Transverse colon (tissue), 4 donors: ENCODE measurements around the gene NPLOC4. TPM values are rescaled to one million over a fixed set of nuclear protein-coding genes. Genes with fewer than 3 reads are reported as not detected.

Experiments used
- DNase-seq: peaks from one replicate; pipeline ENCODE4 v3.0.0-alpha.2; 2019
- H3K27ac ChIP-seq, 4 donors: fragments of 200-600 bp; sonication (generic); 2 replicates each; pipeline ENCODE4 v1.5.1; 2016 to 2018; ENCODE audit warnings: inconsistent platforms in 4 of 4
- H3K27me3 ChIP-seq: fragments of 200-600 bp; sonication (generic); 2 replicates; pipeline ENCODE4 v1.5.1; 2017; ENCODE audit warnings: inconsistent platforms
- H3K36me3 ChIP-seq, 4 donors: fragments of 200-600 bp; sonication (generic); 2 replicates each; pipeline ENCODE4 v1.5.1; 2017 to 2019; ENCODE audit warnings: inconsistent platforms in 4 of 4
- H3K4me1 ChIP-seq, 4 donors: fragments of 200-600 bp; sonication (generic); 2 replicates each; pipeline ENCODE4 v1.5.1; 2017 to 2020; ENCODE audit warnings: inconsistent platforms in 4 of 4
- H3K4me3 ChIP-seq, 4 donors: fragments of 200-600 bp; sonication (generic); 1 replicate in 1 of 4; 2 replicates in 3 of 4; pipeline versions ENCODE4 v1.5.1 to v1.6.1; 2017 to 2019; ENCODE audit warnings: inconsistent platforms in 4 of 4
- H3K9me3 ChIP-seq, 2 donors: fragments of 200-600 bp; sonication (generic); 2 replicates each; pipeline ENCODE4 v1.5.1; 2017 to 2019; ENCODE audit warnings: inconsistent platforms in 2 of 2
- EP300 ChIP-seq: sonication (generic); formaldehyde crosslinking; IDR thresholded peaks from one replicate; pipeline ENCODE4 v1.6.1; 2017; ENCODE audit warnings: antibody characterized with exemption, low read depth
- POLR2A ChIP-seq: fragments of 450-650 bp; IDR thresholded peaks from one replicate; pipeline ENCODE4 v1.6.1; 2016; ENCODE audit warnings: antibody characterized with exemption, mild to moderate bottlenecking, moderate library complexity
- POLR2AphosphoS5 ChIP-seq, 3 donors: sonication (generic); formaldehyde crosslinking; IDR thresholded peaks; one replicate each; pipeline ENCODE4 v1.6.1; 2016; ENCODE audit warnings: antibody characterized with exemption in 3 of 3
- WGBS, 2 donors: methylation state at CpG; one replicate each; pipeline ENCODE4 v1.1.5; 2018; ENCODE audit warnings: low coverage in 1 of 2; 5-methylcytosine and 5-hydroxymethylcytosine counted together
- in situ Hi-C, 4 donors: fragments of 200-750 bp; cut with MboI; loops; one replicate each; pipeline versions ENCODE4 v1.15.0 to v1.15.1; 2017; ENCODE audit warnings: low sequenced_read_pairs in 3 of 4, low pct_ligation_motif_present in 1 of 4, low pct_unique_long_range_greater_than_20kb in 1 of 4
- intact Hi-C: fragments of 100-400 bp; cut with DNase I; formaldehyde crosslinking; loops from one replicate; pipeline ENCODE4 v1.15.1; 2023; ENCODE audit warnings: low total_unique reads
- total RNA-seq, 4 donors: library from RNA; depleted of rRNA; stranded (reverse); fragments of >200 nt; gene quantifications; one replicate each; pipeline ENCODE4 v1.1.0, GENCODE V29; 2016
- TF ChIP-seq, protein P1 (sequence below), 5 experiments: fragments of 200-600 bp in 3 of 5; fragments of 450-650 bp in 2 of 5; sonication (generic) in 3 of 5; IDR thresholded peaks; 1 replicate in 2 of 5; 2 replicates in 3 of 5; pipeline ENCODE4 v1.5.1; 2016 to 2017; ENCODE audit warnings: antibody characterized with exemption in 5 of 5, inconsistent platforms in 3 of 5, mild to moderate bottlenecking in 2 of 5, moderate library complexity in 1 of 5

The NPLOC4 gene
- total RNA-seq, 4 donors from 2014 or later = 59.9 to 323 (median 84.6) TPM

DNA sequence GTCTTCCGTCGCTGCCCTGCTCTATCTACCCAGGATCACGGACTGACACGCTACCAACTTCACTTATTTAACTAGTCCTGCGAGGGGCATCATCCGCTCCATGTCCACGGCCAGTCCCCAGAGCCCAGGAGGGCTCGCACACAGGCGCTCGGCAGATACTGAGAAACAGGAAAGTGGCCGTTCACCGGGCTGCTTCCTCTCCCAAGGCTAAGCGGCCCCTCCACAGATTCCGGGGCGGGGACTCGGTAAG, 29.1 kb upstream of the NPLOC4 start:
- Histone ChIP-seq H3K27ac (peak overlapping the region; percentile 90 to 94 (median 92)), H3K9me3 (no peaks in the 10 kb centered on the region), H3K4me3 (peak overlapping the region; percentile 95 to 98 (median 96)), H3K36me3 (peaks cover 0 to 6% (median 0%) of the 10 kb centered on the region in 4 donors), H3K27me3 (no peaks in the 10 kb centered on the region), H3K4me1 (peaks cover 10 to 22% (median 20%) of the 10 kb centered on the region in 4 donors)
- in situ Hi-C loops (no loop called here), intact Hi-C loops (no loop called here)
- WGBS, 2 donors = 1% methylated on average over 9 of the region's 16 CpGs; no CpG with 5 or more reads in 1 of the 2 donors
- TF ChIP-seq POLR2A (no peak), POLR2AphosphoS5 (IDR thresholded peaks at IDR 0.05) (no peak), EP300 (no peak)
- TF ChIP-seq, protein P1, sequence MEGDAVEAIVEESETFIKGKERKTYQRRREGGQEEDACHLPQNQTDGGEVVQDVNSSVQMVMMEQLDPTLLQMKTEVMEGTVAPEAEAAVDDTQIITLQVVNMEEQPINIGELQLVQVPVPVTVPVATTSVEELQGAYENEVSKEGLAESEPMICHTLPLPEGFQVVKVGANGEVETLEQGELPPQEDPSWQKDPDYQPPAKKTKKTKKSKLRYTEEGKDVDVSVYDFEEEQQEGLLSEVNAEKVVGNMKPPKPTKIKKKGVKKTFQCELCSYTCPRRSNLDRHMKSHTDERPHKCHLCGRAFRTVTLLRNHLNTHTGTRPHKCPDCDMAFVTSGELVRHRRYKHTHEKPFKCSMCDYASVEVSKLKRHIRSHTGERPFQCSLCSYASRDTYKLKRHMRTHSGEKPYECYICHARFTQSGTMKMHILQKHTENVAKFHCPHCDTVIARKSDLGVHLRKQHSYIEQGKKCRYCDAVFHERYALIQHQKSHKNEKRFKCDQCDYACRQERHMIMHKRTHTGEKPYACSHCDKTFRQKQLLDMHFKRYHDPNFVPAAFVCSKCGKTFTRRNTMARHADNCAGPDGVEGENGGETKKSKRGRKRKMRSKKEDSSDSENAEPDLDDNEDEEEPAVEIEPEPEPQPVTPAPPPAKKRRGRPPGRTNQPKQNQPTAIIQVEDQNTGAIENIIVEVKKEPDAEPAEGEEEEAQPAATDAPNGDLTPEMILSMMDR (IDR thresholded peaks at IDR 0.05) = no peak
- DNase-seq = no peak

DNA sequence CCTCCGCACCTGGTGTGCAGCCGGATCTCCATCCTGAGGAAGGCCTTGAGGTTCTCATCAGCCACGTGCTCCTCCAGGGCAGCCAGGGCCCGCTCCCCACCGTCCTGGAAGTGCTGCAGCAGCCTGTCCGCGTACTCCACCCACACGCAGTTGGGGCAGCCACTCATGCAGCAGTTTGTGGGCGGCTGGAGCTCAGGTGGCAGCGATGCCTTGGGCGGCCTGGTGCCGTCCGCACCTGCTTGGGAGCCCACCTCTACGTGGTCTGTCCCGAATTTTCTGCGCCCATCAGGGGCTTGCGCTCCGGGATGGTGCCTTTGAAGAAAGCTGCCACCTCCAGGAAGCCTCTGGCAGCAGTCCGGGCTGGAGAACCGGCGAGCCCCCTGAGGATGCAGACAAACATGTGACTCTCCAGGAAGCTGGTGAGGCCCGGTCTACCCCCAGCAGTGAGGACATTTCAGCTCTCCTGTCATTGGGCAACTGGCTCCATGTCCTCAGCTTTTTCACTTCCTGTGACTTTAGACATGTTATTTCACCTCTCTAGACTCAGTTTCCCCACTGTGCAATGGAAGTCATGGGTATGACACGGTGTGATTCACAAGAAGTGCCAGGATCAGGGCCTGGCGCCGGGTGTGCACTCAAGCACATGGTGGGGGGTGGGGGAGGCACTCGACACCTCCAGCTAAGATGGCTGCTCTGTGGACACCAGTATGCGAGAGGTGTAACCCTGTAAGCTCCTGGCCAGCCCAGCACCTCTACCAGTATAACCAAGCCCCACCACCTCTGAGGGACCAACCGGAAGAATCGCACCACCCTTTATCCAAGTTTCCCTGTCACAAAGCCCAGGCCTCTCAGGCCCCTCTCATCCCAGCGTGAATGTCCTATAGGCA, 28.5 kb upstream of the NPLOC4 start:
- H3K27ac ChIP-seq = peak overlapping the region; percentile 90 to 94 (median 92)

DNA sequence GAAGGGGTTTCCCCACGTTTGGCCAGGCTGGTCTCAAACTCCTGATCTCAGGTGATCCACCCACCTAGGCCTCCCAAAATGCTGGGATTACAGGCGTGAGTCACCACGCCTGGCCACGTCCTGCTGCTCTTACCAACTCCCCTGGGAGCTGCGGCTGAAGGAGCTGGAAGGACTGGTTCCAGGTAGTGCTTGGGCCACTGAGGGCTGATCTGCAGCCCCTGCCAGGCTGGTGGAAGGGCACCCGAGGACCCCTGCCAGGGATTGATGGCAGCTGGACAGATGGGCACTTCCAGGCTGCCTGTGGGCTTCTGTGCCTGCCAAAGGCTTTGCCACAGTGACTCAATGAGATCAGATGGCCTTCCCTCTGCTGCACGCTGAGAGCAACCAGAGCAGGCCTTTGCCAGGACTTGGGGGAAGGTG, 27.1 kb upstream of the NPLOC4 start:
- no peak for DNase-seq
- Histone ChIP-seq H3K27me3 (no peaks in the 10 kb centered on the region), H3K4me1 (peaks cover 10 to 28% (median 21%) of the 10 kb centered on the region in 4 donors), H3K36me3 (no peaks in the 10 kb centered on the region), H3K27ac (no peak overlapping the region), H3K9me3 (no peaks in the 10 kb centered on the region), H3K4me3 (no peak overlapping the region)
- TF ChIP-seq POLR2AphosphoS5 (IDR thresholded peaks at IDR 0.05) (no peak), EP300 (no peak), POLR2A (no peak)
- TF ChIP-seq, protein P1 (IDR thresholded peaks at IDR 0.05) = no peak
- 85% methylated on average over 6 of the region's 7 CpGs; no CpG with 5 or more reads in 1 of the 2 donors for WGBS, 2 donors
- intact Hi-C loops (no loop called here), in situ Hi-C loops (no loop called here)

More for the DNA sequence above, 28.5 kb upstream of the NPLOC4 start:
- peak; percentile 39 for DNase-seq
- WGBS, 2 donors = 45% methylated on average over 24 of the region's 30 CpGs; no CpG with 5 or more reads in 1 of the 2 donors
- Histone ChIP-seq H3K4me3 (peak overlapping the region; percentile 95 to 98 (median 96)), H3K36me3 (peaks cover 0 to 4% (median 0%) of the 10 kb centered on the region in 4 donors), H3K4me1 (peaks cover 10 to 22% (median 20%) of the 10 kb centered on the region in 4 donors), H3K9me3 (no peaks in the 10 kb centered on the region), H3K27me3 (no peaks in the 10 kb centered on the region)
- TF ChIP-seq, protein P1 (IDR thresholded peaks at IDR 0.05) = no peak
- TF ChIP-seq POLR2A (no peak), POLR2AphosphoS5 (IDR thresholded peaks at IDR 0.05) (no peak), EP300 (no peak)
- in situ Hi-C loops = no loop called here
- intact Hi-C loops = no loop called here

DNA sequence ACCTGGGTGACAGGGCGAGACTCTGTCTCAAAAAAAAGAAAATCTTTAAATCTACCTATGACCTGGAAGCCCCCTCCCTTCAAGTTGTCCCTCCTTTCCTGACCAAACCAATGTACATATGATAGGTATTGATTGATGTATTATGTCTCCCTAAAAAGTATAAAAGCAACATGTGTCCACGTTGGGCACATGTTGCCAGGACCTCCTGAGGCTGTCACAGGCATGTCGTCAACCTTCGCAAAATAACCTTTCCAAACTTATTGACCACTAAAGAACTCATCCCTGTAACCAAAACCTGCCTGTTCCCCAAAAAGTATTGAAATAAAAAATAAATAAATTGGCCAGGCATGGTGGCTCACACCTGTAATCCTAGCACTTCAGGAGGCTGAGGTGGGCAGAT, 25.1 kb upstream of the NPLOC4 start:
- 90 to 95% methylated on average over 4 of the region's 4 CpGs for WGBS, 2 donors
- no peak overlapping the region for H3K27ac ChIP-seq

More for the DNA sequence above, 25.1 kb upstream of the NPLOC4 start:
- DNase-seq = no peak
- in situ Hi-C loops (no loop called here), intact Hi-C loops (no loop called here)
- Histone ChIP-seq H3K9me3 (no peaks in the 10 kb centered on the region), H3K27me3 (no peaks in the 10 kb centered on the region), H3K4me3 (no peak overlapping the region), H3K4me1 (peaks cover 5 to 18% (median 11%) of the 10 kb centered on the region in 4 donors), H3K36me3 (no peaks in the 10 kb centered on the region)
- no peak for TF ChIP-seq POLR2A
- TF ChIP-seq, protein P1 (IDR thresholded peaks at IDR 0.05) = no peak
- TF ChIP-seq EP300 = no peak
- TF ChIP-seq POLR2AphosphoS5 (IDR thresholded peaks at IDR 0.05) = no peak
